Body of pancreas (tissue), 4 donors: ENCODE measurements around the gene OTOGL. TPM values are rescaled to one million over a fixed set of nuclear protein-coding genes. Genes with fewer than 3 reads are reported as not detected.

Experiments
- ATAC-seq: fragments of 150-250 bp; one replicate; pipeline ENCODE4 v1.9.1; 2016
- DNase-seq, 4 donors: peaks; one replicate each; pipeline ENCODE4 v3.0.0-alpha.2; 2019
- H3K27ac ChIP-seq, 4 donors: fragments of 200-600 bp; sonication (generic); 1 replicate in 3 of 4; 2 replicates in 1 of 4; pipeline versions ENCODE4 v1.5.1 to v1.6.1; 2016 to 2019; ENCODE audit warnings: mild to moderate bottlenecking in 1 of 4, mixed read lengths in 1 of 4, moderate library complexity in 1 of 4
- H3K27me3 ChIP-seq, 2 donors: fragments of 200-600 bp; sonication (generic); one replicate each; pipeline ENCODE4 v1.6.0; 2016; ENCODE audit warnings: mild to moderate bottlenecking in 1 of 2
- H3K36me3 ChIP-seq, 2 donors: fragments of 200-600 bp; sonication (generic); replicated peaks in 1 of 2; 2 replicates each; pipeline ENCODE4 v1.5.1; 2016; ENCODE audit warnings: low read depth in 2 of 2; ENCODE audit not compliant: insufficient read depth in 1 of 2
- H3K4me1 ChIP-seq: fragments of 200-600 bp; sonication (generic); one replicate; pipeline ENCODE4 v1.6.0; 2016
- H3K4me3 ChIP-seq, 2 donors: fragments of 200-600 bp; sonication (generic); 1 replicate in 1 of 2; 2 replicates in 1 of 2; pipeline ENCODE4 v1.5.1; 2016 to 2019
- H3K9me3 ChIP-seq, 3 donors: fragments of 200-600 bp; sonication (generic); 1 replicate in 2 of 3; 2 replicates in 1 of 3; pipeline ENCODE4 v1.5.1; 2016
- CTCF ChIP-seq, 7 experiments: fragments of 450-650 bp in 4 of 7; fragments of 200-600 bp in 3 of 7; sonication (generic) in 3 of 7; IDR thresholded peaks; one replicate each; pipeline ENCODE4 v1.5.1; 2016 to 2019; ENCODE audit warnings: antibody characterized with exemption in 7 of 7
- POLR2A ChIP-seq, 3 donors: fragments of 450-650 bp; IDR thresholded peaks; one replicate each; pipeline ENCODE4 v1.6.1; 2016; ENCODE audit warnings: antibody characterized with exemption in 3 of 3, mild to moderate bottlenecking in 2 of 3
- WGBS, 2 donors: methylation state at CpG; one replicate each; pipeline ENCODE4 v1.1.5; 2017; 5-methylcytosine and 5-hydroxymethylcytosine counted together
- intact Hi-C: fragments of 100-400 bp; cut with DNase I; formaldehyde crosslinking; loops from one replicate; pipeline ENCODE4 v1.15.1; 2023
- total RNA-seq, 2 donors: library from RNA; depleted of rRNA; stranded (reverse); fragments of >200 nt; gene quantifications; one replicate each; pipeline ENCODE4 v1.1.0, GENCODE V29; 2016

OTOGL gene
- total RNA-seq, 2 donors from 2014 or later, result 0.26 to 0.33 TPM

DNA sequence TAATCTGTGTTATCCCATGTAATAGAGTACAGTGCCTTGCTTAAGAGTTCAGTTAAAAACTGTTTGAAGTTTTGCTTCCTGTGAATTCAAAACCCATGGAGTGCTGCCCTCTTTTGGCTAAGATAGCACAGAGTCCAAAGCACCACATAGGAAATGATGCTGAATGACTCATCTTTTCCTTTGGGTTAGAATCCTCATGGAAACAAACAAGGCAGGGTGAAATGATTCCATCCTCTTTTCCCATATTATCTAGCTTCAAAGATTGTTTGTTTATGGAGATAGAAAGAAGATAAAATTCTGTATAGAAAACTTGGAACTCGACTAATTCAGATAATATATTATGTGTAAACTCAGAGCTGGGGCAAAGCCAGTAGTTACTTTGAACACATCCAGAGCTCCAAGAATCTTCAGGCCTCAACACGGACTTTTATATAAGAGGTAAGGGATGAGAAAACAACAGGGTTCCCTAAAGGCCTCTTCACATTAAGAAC, 87.4 kb downstream of the OTOGL start:
- no peak overlapping the region for H3K4me3 ChIP-seq
- no peaks in the 10 kb centered on the region for H3K9me3 ChIP-seq
- intact Hi-C loops, result no loop called here
- peak overlapping the region in 3 of 4 donors; percentile 24 to 30 (median 29) for H3K27ac ChIP-seq
- H3K4me1 ChIP-seq, result no peaks in the 10 kb centered on the region
- H3K36me3 ChIP-seq, result no peaks in the 10 kb centered on the region
- peak; percentile 96 for ATAC-seq
- H3K27me3 ChIP-seq, result no peaks in the 10 kb centered on the region
- TF ChIP-seq POLR2A (IDR thresholded peaks at IDR 0.05) (no peak), CTCF (IDR thresholded peaks at IDR 0.05) (peak; percentile 46 to 86 (median 69))
- peak; percentile 45 to 75 (median 58) for DNase-seq
- WGBS, 2 donors, result 3 to 8% methylated on average over 2 of the region's 2 CpGs

DNA sequence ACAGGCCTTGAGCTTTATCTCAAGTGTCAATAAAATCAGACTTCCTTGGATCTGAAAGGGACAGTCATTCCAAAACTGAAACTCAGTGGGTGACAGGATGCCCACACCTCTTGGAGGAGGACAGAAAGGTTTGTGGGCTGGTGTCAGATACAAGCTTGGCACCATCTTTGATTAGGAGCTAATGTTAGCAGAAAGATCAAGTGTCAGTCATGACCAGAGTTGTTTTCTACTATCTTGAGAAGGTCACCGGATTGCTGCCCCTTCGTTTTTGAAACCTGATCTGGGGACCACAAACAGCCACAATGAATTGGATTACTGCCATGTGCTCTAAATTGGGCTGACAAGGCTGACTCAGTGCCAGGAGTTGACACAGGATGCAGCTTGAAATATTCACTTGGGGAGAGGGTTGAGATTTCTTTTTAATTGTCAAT, 88.3 kb downstream of the OTOGL start:
- WGBS, 2 donors, result 0 to 18% methylated on average over 2 of the region's 2 CpGs
- no peaks in the 10 kb centered on the region for H3K4me1 ChIP-seq

GRCh38 chr12:80188576-80188975, 89.2 kb downstream of the OTOGL start:
- intact Hi-C loops, result no loop called here
- TF ChIP-seq POLR2A (IDR thresholded peaks at IDR 0.05), result no peak
- no peak for TF ChIP-seq CTCF (IDR thresholded peaks at IDR 0.05)
- Histone ChIP-seq H3K9me3 (no peaks in the 10 kb centered on the region), H3K27ac (no peak overlapping the region), H3K27me3 (no peaks in the 10 kb centered on the region), H3K4me1 (no peaks in the 10 kb centered on the region), H3K36me3 (no peaks in the 10 kb centered on the region), H3K4me3 (no peak overlapping the region)
- 51 to 52% methylated on average over 2 of the region's 2 CpGs for WGBS, 2 donors
- no peak for DNase-seq
- ATAC-seq, result no peak

More for the DNA sequence above, 88.3 kb downstream of the OTOGL start:
- H3K27me3 ChIP-seq, result no peaks in the 10 kb centered on the region
- peak in 2 of 4 donors; percentile 5 to 10 for DNase-seq
- TF ChIP-seq POLR2A (IDR thresholded peaks at IDR 0.05), result no peak
- intact Hi-C loops, result no loop called here
- no peaks in the 10 kb centered on the region for H3K36me3 ChIP-seq
- peak overlapping the region in 1 of 4 donors; percentile 24 for H3K27ac ChIP-seq
- no peak overlapping the region for H3K4me3 ChIP-seq
- no peaks in the 10 kb centered on the region for H3K9me3 ChIP-seq
- ATAC-seq, result no peak

- TF ChIP-seq POLR2A (IDR thresholded peaks at IDR 0.05) (no peak), CTCF (IDR thresholded peaks at IDR 0.05) (no peak)
- H3K27me3 ChIP-seq, result no peaks in the 10 kb centered on the region
- DNase-seq (no peak), ATAC-seq (no peak)
- no peak overlapping the region for H3K4me3 ChIP-seq
- no peaks in the 10 kb centered on the region for H3K9me3 ChIP-seq
- H3K36me3 ChIP-seq, result no peaks in the 10 kb centered on the region
- no peak overlapping the region for H3K27ac ChIP-seq
- intact Hi-C loops, result no loop called here
- H3K4me1 ChIP-seq, result no peaks in the 10 kb centered on the region
Observed at GRCh38 chr12:80189241-80189640, 89.9 kb downstream of the OTOGL start.

DNA sequence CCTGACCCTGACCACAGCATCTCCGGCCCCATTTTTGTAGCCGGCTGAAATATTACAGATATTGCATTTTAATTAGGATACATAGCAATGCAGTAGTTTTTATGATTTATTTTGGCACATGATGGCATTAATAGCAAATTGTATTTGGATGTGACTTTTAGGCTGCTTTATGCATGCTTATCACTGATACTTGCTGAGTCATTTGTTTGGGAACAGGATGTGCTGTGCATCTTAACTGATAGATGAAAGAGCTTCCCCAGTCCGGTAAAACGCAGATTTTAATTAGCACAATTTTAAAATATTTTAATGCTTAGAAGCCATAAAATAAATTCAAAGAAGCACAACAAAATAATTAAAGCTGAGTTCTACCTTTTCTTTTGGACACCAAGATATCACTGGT, 90.7 kb downstream of the OTOGL start:
- H3K27ac ChIP-seq, result no peak overlapping the region
- TF ChIP-seq POLR2A (IDR thresholded peaks at IDR 0.05) (no peak), CTCF (IDR thresholded peaks at IDR 0.05) (no peak)
- no peaks in the 10 kb centered on the region for H3K9me3 ChIP-seq
- ATAC-seq (no peak), DNase-seq (no peak)
- H3K27me3 ChIP-seq, result no peaks in the 10 kb centered on the region
- 71 to 89% methylated on average over 4 of the region's 4 CpGs for WGBS, 2 donors
- H3K4me1 ChIP-seq, result no peaks in the 10 kb centered on the region
- H3K36me3 ChIP-seq, result no peaks in the 10 kb centered on the region
- no peak overlapping the region for H3K4me3 ChIP-seq
- intact Hi-C loops, result no loop called here
